GM12878 (cell line): ENCODE results near the gene SHLD1.

ENCODE experiments used
- POLR2A ChIP-seq: IDR thresholded peaks from 2 replicates; pipeline ENCODE4 v1.6.1; 2011; ENCODE audit warnings: low read depth, mild to moderate bottlenecking, low read length
- USF2 ChIP-seq: IDR thresholded peaks from 2 replicates; pipeline ENCODE4 v1.6.1; 2011; ENCODE audit warnings: low read depth, low read length, improper control_type of control experiment, borderline replicate concordance
- TF ChIP-seq, protein P1 (sequence below): IDR thresholded peaks from 2 replicates; pipeline ENCODE4 v1.6.1; 2011; ENCODE audit warnings: low read depth, mild to moderate bottlenecking, low read length, moderate library complexity, borderline replicate concordance; ENCODE audit errors: extremely low read depth
- TF ChIP-seq, protein P2 (sequence below), 3 experiments: IDR thresholded peaks in 2 of 3; conservative IDR thresholded peaks in 1 of 3; 2 replicates each; pipeline ENCODE4 v1.5.1; 2011; ENCODE audit warnings: low read depth in 3 of 3, low read length in 3 of 3, mild to moderate bottlenecking in 3 of 3, control low read depth in 2 of 3, moderate library complexity in 2 of 3, inconsistent platforms in 1 of 3, mixed read lengths in 1 of 3; ENCODE audit not compliant: control insufficient read depth in 2 of 3, insufficient read depth in 1 of 3; ENCODE audit errors: extremely low read depth in 1 of 3

DNA sequence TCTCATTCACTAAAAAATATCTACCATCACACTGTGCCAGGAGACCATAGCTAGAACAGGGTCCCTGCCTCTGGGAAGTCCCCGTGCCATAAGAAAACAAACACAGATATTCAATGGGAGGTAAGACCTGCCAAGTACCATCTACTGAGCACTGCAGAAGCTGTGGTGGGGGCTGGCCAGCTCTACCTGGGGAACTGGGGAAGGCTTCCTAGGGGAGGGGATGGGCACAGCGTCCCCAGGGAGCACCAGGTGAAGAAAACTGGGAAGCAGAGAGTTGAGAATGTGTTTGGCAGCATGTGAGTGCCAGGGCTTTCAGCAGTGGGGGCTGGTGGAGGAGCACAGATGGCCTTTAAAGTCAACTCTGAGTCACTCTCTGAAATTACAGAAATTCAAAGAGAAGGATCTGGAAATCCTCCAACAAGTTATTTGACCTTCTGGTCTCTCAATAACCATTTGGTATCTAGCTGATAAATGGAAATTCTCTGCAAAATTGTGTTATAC is 85.2 kb downstream of the SHLD1 start:
- TF ChIP-seq, protein P1, sequence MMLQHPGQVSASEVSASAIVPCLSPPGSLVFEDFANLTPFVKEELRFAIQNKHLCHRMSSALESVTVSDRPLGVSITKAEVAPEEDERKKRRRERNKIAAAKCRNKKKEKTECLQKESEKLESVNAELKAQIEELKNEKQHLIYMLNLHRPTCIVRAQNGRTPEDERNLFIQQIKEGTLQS: no peak
- TF ChIP-seq USF2 (no peak), POLR2A (no peak)
- TF ChIP-seq, protein P2, sequence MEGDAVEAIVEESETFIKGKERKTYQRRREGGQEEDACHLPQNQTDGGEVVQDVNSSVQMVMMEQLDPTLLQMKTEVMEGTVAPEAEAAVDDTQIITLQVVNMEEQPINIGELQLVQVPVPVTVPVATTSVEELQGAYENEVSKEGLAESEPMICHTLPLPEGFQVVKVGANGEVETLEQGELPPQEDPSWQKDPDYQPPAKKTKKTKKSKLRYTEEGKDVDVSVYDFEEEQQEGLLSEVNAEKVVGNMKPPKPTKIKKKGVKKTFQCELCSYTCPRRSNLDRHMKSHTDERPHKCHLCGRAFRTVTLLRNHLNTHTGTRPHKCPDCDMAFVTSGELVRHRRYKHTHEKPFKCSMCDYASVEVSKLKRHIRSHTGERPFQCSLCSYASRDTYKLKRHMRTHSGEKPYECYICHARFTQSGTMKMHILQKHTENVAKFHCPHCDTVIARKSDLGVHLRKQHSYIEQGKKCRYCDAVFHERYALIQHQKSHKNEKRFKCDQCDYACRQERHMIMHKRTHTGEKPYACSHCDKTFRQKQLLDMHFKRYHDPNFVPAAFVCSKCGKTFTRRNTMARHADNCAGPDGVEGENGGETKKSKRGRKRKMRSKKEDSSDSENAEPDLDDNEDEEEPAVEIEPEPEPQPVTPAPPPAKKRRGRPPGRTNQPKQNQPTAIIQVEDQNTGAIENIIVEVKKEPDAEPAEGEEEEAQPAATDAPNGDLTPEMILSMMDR (IDR thresholded peaks at IDR 0.05 in 2 of 3, conservative IDR thresholded peaks at IDR 0.05 in 1 of 3; ENCODE audit: control insufficient read depth in 2 of 3, extremely low read depth in 1 of 3, insufficient read depth in 1 of 3, low read depth in 3 of 3, low read length in 3 of 3): no peak
